ENCODE results near the gene SFXN5.

The SFXN5 gene

DNA sequence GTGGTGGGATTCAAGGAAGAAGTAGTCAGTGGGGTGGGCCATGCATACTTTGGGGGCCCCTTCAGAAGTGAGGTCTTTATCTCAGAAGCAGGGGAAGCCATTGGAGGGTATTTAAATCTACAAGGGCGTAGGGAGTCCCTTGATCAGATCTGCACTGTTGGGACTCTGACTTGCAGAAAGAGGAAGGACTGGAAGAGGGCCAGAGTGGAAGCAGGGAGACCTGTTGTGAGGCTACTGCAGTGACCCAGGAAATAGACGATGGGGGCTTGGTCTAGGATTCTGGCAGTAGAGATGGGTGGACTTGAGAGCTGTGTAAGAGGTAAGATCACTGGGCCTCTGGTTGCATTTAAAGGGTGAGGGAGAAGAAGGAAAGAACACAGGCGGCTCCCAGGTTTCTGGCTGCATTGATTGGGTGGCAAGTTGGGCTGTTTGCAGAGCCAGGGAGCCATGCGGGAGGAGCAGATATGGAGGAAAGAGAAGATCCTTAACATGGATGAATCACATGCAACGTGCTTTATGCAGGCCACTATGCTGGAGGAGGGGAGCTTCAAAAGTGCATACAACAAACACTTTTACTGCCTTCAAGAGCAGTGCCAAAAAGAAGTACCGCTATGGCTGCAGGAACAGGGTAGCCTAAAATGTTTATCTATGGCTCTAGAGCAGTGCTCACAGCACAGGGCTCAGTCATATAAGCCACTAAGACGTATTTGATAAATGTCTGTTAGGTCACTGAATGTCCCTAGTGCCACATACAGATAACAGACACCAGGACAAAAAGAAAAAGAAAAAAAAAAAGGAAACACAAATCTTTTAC lies 2.3 kb downstream of the SFXN5 start:
- no peaks in the 10 kb centered on the region for H3K9me3 ChIP-seq (ENCODE audit: control insufficient read depth, insufficient read depth, low read depth, low read length)
- peak overlapping the region; percentile 90; the same call in 1 of the 2 replicates for H3K4me3 ChIP-seq (ENCODE audit: low read depth, low read length)
- CTCF ChIA-PET = interaction anchor here (1.1 kb wide), 1 partner anchor 16 kb away, joined by 3 read pairs; no protein-coding TSS in a partner anchor
- H3K4me1 ChIP-seq (ENCODE audit: control insufficient read depth, insufficient read depth, low read length) = peaks cover 2% of the 10 kb centered on the region; the same call in 1 of the 2 replicates
- peaks cover 3 to 14% of the 10 kb centered on the region in 2 experiments; a peak in 2 of 3 replicates for H3K36me3 ChIP-seq (ENCODE audit: control insufficient read depth in 2 of 2, insufficient read depth in 1 of 2, low read length in 2 of 2)
- POLR2A ChIA-PET = no interaction called here
- H3K27ac ChIP-seq (ENCODE audit: extremely low read depth, low read depth, low read length) = no peak overlapping the region
- TF ChIP-seq, protein P1, sequence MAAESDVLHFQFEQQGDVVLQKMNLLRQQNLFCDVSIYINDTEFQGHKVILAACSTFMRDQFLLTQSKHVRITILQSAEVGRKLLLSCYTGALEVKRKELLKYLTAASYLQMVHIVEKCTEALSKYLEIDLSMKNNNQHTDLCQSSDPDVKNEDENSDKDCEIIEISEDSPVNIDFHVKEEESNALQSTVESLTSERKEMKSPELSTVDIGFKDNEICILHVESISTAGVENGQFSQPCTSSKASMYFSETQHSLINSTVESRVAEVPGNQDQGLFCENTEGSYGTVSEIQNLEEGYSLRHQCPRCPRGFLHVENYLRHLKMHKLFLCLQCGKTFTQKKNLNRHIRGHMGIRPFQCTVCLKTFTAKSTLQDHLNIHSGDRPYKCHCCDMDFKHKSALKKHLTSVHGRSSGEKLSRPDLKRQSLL (tag by site-specific recombination; IDR thresholded peaks at IDR 0.05) = peak; percentile 69
- no peak for TF ChIP-seq MZF1 (tag by site-specific recombination; IDR thresholded peaks at IDR 0.05; ENCODE audit: borderline replicate concordance)
- no peak for TF ChIP-seq GFI1B (tag by site-specific recombination; IDR thresholded peaks at IDR 0.05)
- TF ChIP-seq ZFP69B (tag by site-specific recombination; IDR thresholded peaks at IDR 0.05) = no peak
- TF ChIP-seq ZNF132 (tag by site-specific recombination; IDR thresholded peaks at IDR 0.05; ENCODE audit: borderline replicate concordance) = no peak
- TF ChIP-seq ZNF677 (tag by site-specific recombination; IDR thresholded peaks at IDR 0.05) = no peak
- TF ChIP-seq, protein P2, sequence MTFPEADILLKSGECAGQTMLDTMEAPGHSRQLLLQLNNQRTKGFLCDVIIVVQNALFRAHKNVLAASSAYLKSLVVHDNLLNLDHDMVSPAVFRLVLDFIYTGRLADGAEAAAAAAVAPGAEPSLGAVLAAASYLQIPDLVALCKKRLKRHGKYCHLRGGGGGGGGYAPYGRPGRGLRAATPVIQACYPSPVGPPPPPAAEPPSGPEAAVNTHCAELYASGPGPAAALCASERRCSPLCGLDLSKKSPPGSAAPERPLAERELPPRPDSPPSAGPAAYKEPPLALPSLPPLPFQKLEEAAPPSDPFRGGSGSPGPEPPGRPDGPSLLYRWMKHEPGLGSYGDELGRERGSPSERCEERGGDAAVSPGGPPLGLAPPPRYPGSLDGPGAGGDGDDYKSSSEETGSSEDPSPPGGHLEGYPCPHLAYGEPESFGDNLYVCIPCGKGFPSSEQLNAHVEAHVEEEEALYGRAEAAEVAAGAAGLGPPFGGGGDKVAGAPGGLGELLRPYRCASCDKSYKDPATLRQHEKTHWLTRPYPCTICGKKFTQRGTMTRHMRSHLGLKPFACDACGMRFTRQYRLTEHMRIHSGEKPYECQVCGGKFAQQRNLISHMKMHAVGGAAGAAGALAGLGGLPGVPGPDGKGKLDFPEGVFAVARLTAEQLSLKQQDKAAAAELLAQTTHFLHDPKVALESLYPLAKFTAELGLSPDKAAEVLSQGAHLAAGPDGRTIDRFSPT (tag by site-specific recombination; IDR thresholded peaks at IDR 0.05) = no peak
- TF ChIP-seq, protein P3, sequence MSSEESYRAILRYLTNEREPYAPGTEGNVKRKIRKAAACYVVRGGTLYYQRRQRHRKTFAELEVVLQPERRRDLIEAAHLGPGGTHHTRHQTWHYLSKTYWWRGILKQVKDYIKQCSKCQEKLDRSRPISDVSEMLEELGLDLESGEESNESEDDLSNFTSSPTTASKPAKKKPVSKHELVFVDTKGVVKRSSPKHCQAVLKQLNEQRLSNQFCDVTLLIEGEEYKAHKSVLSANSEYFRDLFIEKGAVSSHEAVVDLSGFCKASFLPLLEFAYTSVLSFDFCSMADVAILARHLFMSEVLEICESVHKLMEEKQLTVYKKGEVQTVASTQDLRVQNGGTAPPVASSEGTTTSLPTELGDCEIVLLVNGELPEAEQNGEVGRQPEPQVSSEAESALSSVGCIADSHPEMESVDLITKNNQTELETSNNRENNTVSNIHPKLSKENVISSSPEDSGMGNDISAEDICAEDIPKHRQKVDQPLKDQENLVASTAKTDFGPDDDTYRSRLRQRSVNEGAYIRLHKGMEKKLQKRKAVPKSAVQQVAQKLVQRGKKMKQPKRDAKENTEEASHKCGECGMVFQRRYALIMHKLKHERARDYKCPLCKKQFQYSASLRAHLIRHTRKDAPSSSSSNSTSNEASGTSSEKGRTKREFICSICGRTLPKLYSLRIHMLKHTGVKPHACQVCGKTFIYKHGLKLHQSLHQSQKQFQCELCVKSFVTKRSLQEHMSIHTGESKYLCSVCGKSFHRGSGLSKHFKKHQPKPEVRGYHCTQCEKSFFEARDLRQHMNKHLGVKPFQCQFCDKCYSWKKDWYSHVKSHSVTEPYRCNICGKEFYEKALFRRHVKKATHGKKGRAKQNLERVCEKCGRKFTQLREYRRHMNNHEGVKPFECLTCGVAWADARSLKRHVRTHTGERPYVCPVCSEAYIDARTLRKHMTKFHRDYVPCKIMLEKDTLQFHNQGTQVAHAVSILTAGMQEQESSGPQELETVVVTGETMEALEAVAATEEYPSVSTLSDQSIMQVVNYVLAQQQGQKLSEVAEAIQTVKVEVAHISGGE (tag by site-specific recombination; conservative IDR thresholded peaks at IDR 0.05; ENCODE audit: low read depth) = no peak
- no peak for TF ChIP-seq ZNF133 (tag by site-specific recombination; IDR thresholded peaks at IDR 0.05)
- TF ChIP-seq, protein P4, sequence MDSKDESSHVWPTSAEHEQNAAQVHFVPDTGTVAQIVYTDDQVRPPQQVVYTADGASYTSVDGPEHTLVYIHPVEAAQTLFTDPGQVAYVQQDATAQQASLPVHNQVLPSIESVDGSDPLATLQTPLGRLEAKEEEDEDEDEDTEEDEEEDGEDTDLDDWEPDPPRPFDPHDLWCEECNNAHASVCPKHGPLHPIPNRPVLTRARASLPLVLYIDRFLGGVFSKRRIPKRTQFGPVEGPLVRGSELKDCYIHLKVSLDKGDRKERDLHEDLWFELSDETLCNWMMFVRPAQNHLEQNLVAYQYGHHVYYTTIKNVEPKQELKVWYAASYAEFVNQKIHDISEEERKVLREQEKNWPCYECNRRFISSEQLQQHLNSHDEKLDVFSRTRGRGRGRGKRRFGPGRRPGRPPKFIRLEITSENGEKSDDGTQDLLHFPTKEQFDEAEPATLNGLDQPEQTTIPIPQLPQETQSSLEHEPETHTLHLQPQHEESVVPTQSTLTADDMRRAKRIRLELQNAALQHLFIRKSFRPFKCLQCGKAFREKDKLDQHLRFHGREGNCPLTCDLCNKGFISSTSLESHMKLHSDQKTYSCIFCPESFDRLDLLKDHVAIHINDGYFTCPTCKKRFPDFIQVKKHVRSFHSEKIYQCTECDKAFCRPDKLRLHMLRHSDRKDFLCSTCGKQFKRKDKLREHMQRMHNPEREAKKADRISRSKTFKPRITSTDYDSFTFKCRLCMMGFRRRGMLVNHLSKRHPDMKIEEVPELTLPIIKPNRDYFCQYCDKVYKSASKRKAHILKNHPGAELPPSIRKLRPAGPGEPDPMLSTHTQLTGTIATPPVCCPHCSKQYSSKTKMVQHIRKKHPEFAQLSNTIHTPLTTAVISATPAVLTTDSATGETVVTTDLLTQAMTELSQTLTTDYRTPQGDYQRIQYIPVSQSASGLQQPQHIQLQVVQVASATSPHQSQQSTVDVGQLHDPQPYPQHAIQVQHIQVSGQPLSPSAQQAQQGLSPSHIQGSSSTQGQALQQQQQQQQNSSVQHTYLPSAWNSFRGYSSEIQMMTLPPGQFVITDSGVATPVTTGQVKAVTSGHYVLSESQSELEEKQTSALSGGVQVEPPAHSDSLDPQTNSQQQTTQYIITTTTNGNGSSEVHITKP (tag by site-specific recombination; IDR thresholded peaks at IDR 0.05) = no peak
- no peak for TF ChIP-seq ZNF335 (tag by site-specific recombination; conservative IDR thresholded peaks at IDR 0.05)
- no peak for TF ChIP-seq ZNF777 (tag by site-specific recombination; IDR thresholded peaks at IDR 0.05; ENCODE audit: borderline replicate concordance)
- no peak for TF ChIP-seq ZNF169 (tag by site-specific recombination; IDR thresholded peaks at IDR 0.05)
- TF ChIP-seq SCRT1 (tag by site-specific recombination; IDR thresholded peaks at IDR 0.05; ENCODE audit: borderline replicate concordance) = no peak
- TF ChIP-seq ZNF843 (tag by site-specific recombination; IDR thresholded peaks at IDR 0.05) = no peak
- TF ChIP-seq ZNF785 (tag by site-specific recombination; IDR thresholded peaks at IDR 0.05) = no peak
- TF ChIP-seq ZNF202 (tag by site-specific recombination; IDR thresholded peaks at IDR 0.05; ENCODE audit: borderline replicate concordance) = no peak
- TF ChIP-seq ZNF623 (tag by site-specific recombination; IDR thresholded peaks at IDR 0.05) = no peak
- TF ChIP-seq OSR2 (tag by site-specific recombination; IDR thresholded peaks at IDR 0.05) = no peak
- peak; percentile 63 for TF ChIP-seq ZBTB17 (tag by site-specific recombination; IDR thresholded peaks at IDR 0.05)
- TF ChIP-seq, protein P5, sequence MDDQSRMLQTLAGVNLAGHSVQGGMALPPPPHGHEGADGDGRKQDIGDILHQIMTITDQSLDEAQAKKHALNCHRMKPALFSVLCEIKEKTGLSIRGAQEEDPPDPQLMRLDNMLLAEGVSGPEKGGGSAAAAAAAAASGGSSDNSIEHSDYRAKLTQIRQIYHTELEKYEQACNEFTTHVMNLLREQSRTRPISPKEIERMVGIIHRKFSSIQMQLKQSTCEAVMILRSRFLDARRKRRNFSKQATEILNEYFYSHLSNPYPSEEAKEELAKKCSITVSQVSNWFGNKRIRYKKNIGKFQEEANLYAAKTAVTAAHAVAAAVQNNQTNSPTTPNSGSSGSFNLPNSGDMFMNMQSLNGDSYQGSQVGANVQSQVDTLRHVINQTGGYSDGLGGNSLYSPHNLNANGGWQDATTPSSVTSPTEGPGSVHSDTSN (CRISPR knock-in tag; IDR thresholded peaks at IDR 0.05) = no peak
- TF ChIP-seq ZNF266 (tag by site-specific recombination; IDR thresholded peaks at IDR 0.05; ENCODE audit: low read depth) = no peak
- 0 out of 2 replicates have a peak, but pooled peaks have one; percentile 10 for TF ChIP-seq KLF16 (tag by site-specific recombination; IDR thresholded peaks at IDR 0.05)

All from HEK293 (cell line).